ENCODE results near the gene CLMN.

GRCh38 chr14:95137804-95138167 lies 181.9 kb downstream of the CLMN start:
- TF ChIP-seq CTCF (IDR thresholded peaks at IDR 0.05; ENCODE audit: poor library complexity) (no peak), EZH2phosphoT487 (IDR thresholded peaks at IDR 0.05; ENCODE audit: low read depth, severe bottlenecking, unreplicated experiment) (no peak), EZH2 (IDR thresholded peaks at IDR 0.05; ENCODE audit: borderline replicate concordance) (no peak)
